ENCODE measurements around the gene ENPP1.
"Not testable (repeated sequence)": the region's sequence is repeated elsewhere in the genome, so short reads cannot be mapped to it uniquely, and the experiment has no call there.

The ENPP1 gene

GRCh38 chr6:131885237-131885636 is 77.4 kb downstream of the ENPP1 start:
- DNase-seq, result no peak

GRCh38 chr6:131886517-131886916 is 78.7 kb downstream of the ENPP1 start:
- no peak for DNase-seq

GRCh38 chr6:131890091-131890490 is 82.3 kb downstream of the ENPP1 start:
- DNase-seq, result no peak

GRCh38 chr6:131893198-131893597 is 85.4 kb downstream of the ENPP1 start:
- no peak for DNase-seq

- no peak for DNase-seq
Observed at GRCh38 chr6:131894493-131895424, 86.9 kb downstream of the ENPP1 start.

- DNase-seq, result no peak
Observed at GRCh38 chr6:131897050-131897435, 89.2 kb downstream of the ENPP1 start.

GRCh38 chr6:131897621-131898020 is 89.8 kb downstream of the ENPP1 start:
- no peak for DNase-seq

GRCh38 chr6:131898718-131899117 is 90.9 kb downstream of the ENPP1 start:
- no peak for DNase-seq

- DNase-seq, result no peak
Observed at GRCh38 chr6:131900231-131900630, 92.4 kb downstream of the ENPP1 start.

- DNase-seq, result not testable (repeated sequence)
Observed at GRCh38 chr6:131901326-131901873, 93.6 kb downstream of the ENPP1 start.

GRCh38 chr6:131903734-131904133 is 95.9 kb downstream of the ENPP1 start:
- DNase-seq, result not testable (repeated sequence)

GRCh38 chr6:131908787-131909186 is 101.0 kb downstream of the ENPP1 start:
- DNase-seq, result not testable (repeated sequence)

GRCh38 chr6:131909408-131910218 is 101.8 kb downstream of the ENPP1 start:
- peak; percentile 68 to 81 for DNase-seq

- DNase-seq, result no peak
Observed at GRCh38 chr6:131910219-131910589, 102.4 kb downstream of the ENPP1 start.

GRCh38 chr6:131910956-131911355 is 103.1 kb downstream of the ENPP1 start:
- no peak for DNase-seq

GRCh38 chr6:131911951-131912350 is 104.1 kb downstream of the ENPP1 start:
- DNase-seq, result no peak

- DNase-seq, result no peak
Observed at GRCh38 chr6:131914234-131914633, 106.4 kb downstream of the ENPP1 start.

- peak; percentile 71 to 76 for DNase-seq
Observed at GRCh38 chr6:131914967-131915751, 107.3 kb downstream of the ENPP1 start.

GRCh38 chr6:131916091-131916796 is 108.4 kb downstream of the ENPP1 start:
- not testable (repeated sequence) for DNase-seq

- no peak for DNase-seq
Observed at GRCh38 chr6:131916847-131917246, 109.0 kb downstream of the ENPP1 start.

- peak in 1 of 2 experiments; percentile 23 for DNase-seq
Observed at GRCh38 chr6:131917318-131917717, 109.5 kb downstream of the ENPP1 start.
